Measurements from ENCODE around the gene MAP4K2. TPM values are rescaled to one million over a fixed set of nuclear protein-coding genes. Genes with fewer than 3 reads are reported as not detected.

MAP4K2 gene
- total RNA-seq, 1 donor from 2014 or later, result 40.6 TPM

- Histone ChIP-seq H3K27me3 (ENCODE audit: control insufficient read depth, insufficient read depth, low read length) (peaks cover 67% of the 10 kb centered on the region), H3K4me3 (ENCODE audit: low read depth, low read length) (no peak overlapping the region), H3K36me3 (ENCODE audit: control insufficient read depth, insufficient read depth, low read length) (no peaks in the 10 kb centered on the region)
- no peak for DNase-seq (ENCODE audit: low read depth)
- no peak for TF ChIP-seq CTCF (IDR thresholded peaks at IDR 0.05; ENCODE audit: insufficient read depth, low read length, poor library complexity, severe bottlenecking)
Observed at GRCh38 chr11:64745189-64745520, 57.9 kb downstream of the MAP4K2 start.

GRCh38 chr11:64744544-64745188 lies 58.3 kb downstream of the MAP4K2 start:
- Histone ChIP-seq H3K36me3 (ENCODE audit: control insufficient read depth, insufficient read depth, low read length) (no peaks in the 10 kb centered on the region), H3K4me3 (ENCODE audit: low read depth, low read length) (no peak overlapping the region), H3K27me3 (ENCODE audit: control insufficient read depth, insufficient read depth, low read length) (peaks cover 72% of the 10 kb centered on the region)
- no peak for TF ChIP-seq CTCF (IDR thresholded peaks at IDR 0.05; ENCODE audit: insufficient read depth, low read length, poor library complexity, severe bottlenecking)
- DNase-seq (ENCODE audit: low read depth), result no peak

- Histone ChIP-seq H3K4me3 (ENCODE audit: low read depth, low read length) (no peak within 1 kb of the TSS), H3K36me3 (ENCODE audit: control insufficient read depth, insufficient read depth, low read length) (no peaks in the 10 kb centered on the region), H3K27me3 (ENCODE audit: control insufficient read depth, insufficient read depth, low read length) (peaks cover 79% of the 10 kb centered on the region)
- TF ChIP-seq CTCF (IDR thresholded peaks at IDR 0.05; ENCODE audit: insufficient read depth, low read length, poor library complexity, severe bottlenecking), result peak; percentile 78
- no peak for DNase-seq (ENCODE audit: low read depth)
Observed at GRCh38 chr11:64743591-64744543, 59.1 kb downstream of the MAP4K2 start, which contains the start of gene RASGRP2. Gene RASGRP2 (minus strand): TSS chr11:64744142. CDS start chr11:64742866, 1,276 bp downstream.

- Histone ChIP-seq H3K4me3 (ENCODE audit: low read depth, low read length) (peak overlapping the region; percentile 14), H3K36me3 (ENCODE audit: control insufficient read depth, insufficient read depth, low read length) (no peaks in the 10 kb centered on the region), H3K27me3 (ENCODE audit: control insufficient read depth, insufficient read depth, low read length) (peaks cover 79% of the 10 kb centered on the region)
- DNase-seq (ENCODE audit: low read depth), result no peak
- peak; percentile 68 for TF ChIP-seq CTCF (IDR thresholded peaks at IDR 0.05; ENCODE audit: insufficient read depth, low read length, poor library complexity, severe bottlenecking)
Observed at GRCh38 chr11:64742889-64743590, 60.0 kb downstream of the MAP4K2 start.

- TF ChIP-seq CTCF (IDR thresholded peaks at IDR 0.05; ENCODE audit: insufficient read depth, low read length, poor library complexity, severe bottlenecking), result no peak
- H3K36me3 ChIP-seq (ENCODE audit: control insufficient read depth, insufficient read depth, low read length), result no peaks in the 10 kb centered on the region
- H3K27me3 ChIP-seq (ENCODE audit: control insufficient read depth, insufficient read depth, low read length), result peaks cover 79% of the 10 kb centered on the region
- DNase-seq (ENCODE audit: low read depth), result no peak
- peak overlapping the region; percentile 14 for H3K4me3 ChIP-seq (ENCODE audit: low read depth, low read length)
Observed at GRCh38 chr11:64742087-64742888, 60.7 kb downstream of the MAP4K2 start.
